IMR-90 (cell line): ENCODE measurements around the gene NLRC5. TPM values are rescaled to one million over a fixed set of nuclear protein-coding genes. Genes with fewer than 3 reads are reported as not detected.

Source experiments
- ATAC-seq: fragments of 200-7000 bp; cut with Tn5 transposase; 2 replicates; pipeline ENCODE4 v1.9.1; 2020; ENCODE audit warnings: low read depth, mild to moderate bottlenecking, moderate library complexity
- BruUV-seq: library from RNA; stranded (reverse); fragments of 400-500 nt; replicated peaks from 2 replicates; lab custom pipeline; 2021; lab: Mats Ljungman, UMichigan
- CTCF ChIA-PET: fragments of 300-600 bp; formaldehyde crosslinking; extraction: SDS; loops from one replicate; lab custom pipeline; 2021; ENCODE audit warnings: antibody characterized with exemption; lab: Yijun Ruan, JAX
- POLR2A ChIA-PET: fragments of 300-600 bp; sonication (Branson Sonifier 250); formaldehyde crosslinking; loops from one replicate; lab custom pipeline; 2022; ENCODE audit warnings: antibody characterized with exemption; ENCODE audit not compliant: unreplicated experiment; lab: Charles Lee
- DNase-seq: peaks from one replicate; pipeline ENCODE4 v3.0.0; 2013
- H2AFZ ChIP-seq: replicated peaks from 2 replicates; pipeline ENCODE3; 2013; ENCODE audit warnings: low read length, mild to moderate bottlenecking; ENCODE audit not compliant: poor library complexity
- H2AK5ac ChIP-seq: 2 replicates; pipeline ENCODE4 v1.6.1; 2013; ENCODE audit warnings: low read depth, low read length, inconsistent platforms
- H2AK9ac ChIP-seq: replicated peaks from 2 replicates; pipeline ENCODE3; 2013; ENCODE audit warnings: mild to moderate bottlenecking, low read depth, low read length, moderate library complexity; ENCODE audit not compliant: poor library complexity
- H2BK120ac ChIP-seq: 2 replicates; pipeline ENCODE4 v1.6.1; 2013; ENCODE audit warnings: low read depth, low read length, inconsistent platforms
- H2BK15ac ChIP-seq: 3 replicates; pipeline ENCODE4 v1.6.1; 2013; ENCODE audit warnings: low read depth, low read length, inconsistent platforms
- H2BK20ac ChIP-seq: 2 replicates; pipeline ENCODE4 v1.6.1; 2013; ENCODE audit warnings: low read depth, mild to moderate bottlenecking, inconsistent platforms, low read length, moderate library complexity
- H2BK5ac ChIP-seq: 2 replicates; pipeline ENCODE4 v1.6.1; 2013; ENCODE audit warnings: mild to moderate bottlenecking, low read depth, low read length, inconsistent platforms; ENCODE audit not compliant: poor library complexity, severe bottlenecking
- H3K14ac ChIP-seq: replicated peaks from 2 replicates; pipeline ENCODE4 v1.6.1; 2013; ENCODE audit warnings: low read depth, low read length, inconsistent platforms
- H3K18ac ChIP-seq: 2 replicates; pipeline ENCODE4 v1.6.1; 2013; ENCODE audit warnings: low read depth, low read length, control low read depth
- H3K23ac ChIP-seq: 2 replicates; pipeline ENCODE4 v1.6.1; 2013; ENCODE audit warnings: low read depth, low read length, inconsistent platforms
- H3K27ac ChIP-seq: 2 replicates; pipeline ENCODE4 v1.5.1; 2013; ENCODE audit warnings: mild to moderate bottlenecking, control low read depth, low read length; ENCODE audit not compliant: insufficient read depth
- H3K27me3 ChIP-seq: 2 replicates; pipeline ENCODE4 v1.6.1; 2013; ENCODE audit warnings: low read length; ENCODE audit not compliant: control insufficient read depth, insufficient read depth
- H3K36me3 ChIP-seq: 2 replicates; pipeline ENCODE4 v1.6.1; 2013; ENCODE audit warnings: low read length, mixed read lengths; ENCODE audit not compliant: control insufficient read depth, insufficient read depth
- H3K4ac ChIP-seq: 2 replicates; pipeline ENCODE4 v1.6.1; 2013; ENCODE audit warnings: low read depth, low read length, inconsistent platforms
- H3K4me1 ChIP-seq: 2 replicates; pipeline ENCODE4 v1.6.1; 2013; ENCODE audit warnings: low read length, mixed read lengths; ENCODE audit not compliant: control insufficient read depth, insufficient read depth
- H3K4me2 ChIP-seq: 2 replicates; pipeline ENCODE4 v1.6.1; 2013; ENCODE audit warnings: low read depth, mild to moderate bottlenecking, control low read depth, low read length, moderate library complexity
- H3K4me3 ChIP-seq: 2 replicates; pipeline ENCODE4 v1.5.1; 2013; ENCODE audit warnings: low read depth, mild to moderate bottlenecking, control low read depth, low read length, moderate library complexity; ENCODE audit not compliant: insufficient read depth
- H3K56ac ChIP-seq: 2 replicates; pipeline ENCODE4 v1.6.1; 2013; ENCODE audit warnings: low read length, inconsistent platforms; ENCODE audit not compliant: insufficient read depth; ENCODE audit errors: extremely low read depth
- H3K79me1 ChIP-seq, 2 experiments: 2 replicates each; pipeline ENCODE4 v1.6.1; 2013; ENCODE audit warnings: low read length in 2 of 2, inconsistent platforms in 1 of 2, low read depth in 1 of 2
- H3K9ac ChIP-seq: 2 replicates; pipeline ENCODE4 v1.6.1; 2013; ENCODE audit warnings: low read depth, low read length, control low read depth
- H3K9me1 ChIP-seq: 2 replicates; pipeline ENCODE4 v1.6.1; 2013; ENCODE audit warnings: low read length, inconsistent platforms; ENCODE audit not compliant: insufficient read depth
- H3K9me3 ChIP-seq: 2 replicates; pipeline ENCODE4 v1.6.1; 2013; ENCODE audit warnings: low read length; ENCODE audit not compliant: control insufficient read depth, insufficient read depth
- H4K20me1 ChIP-seq: 2 replicates; pipeline ENCODE4 v1.6.1; 2013; ENCODE audit warnings: low read length, inconsistent platforms; ENCODE audit not compliant: insufficient read depth
- H4K5ac ChIP-seq: 2 replicates; pipeline ENCODE4 v1.6.1; 2013; ENCODE audit warnings: mild to moderate bottlenecking, low read depth, low read length, control low read depth
- H4K8ac ChIP-seq, 2 experiments: 2 replicates each; pipeline ENCODE4 v1.6.1; 2013; ENCODE audit warnings: low read depth in 2 of 2, low read length in 2 of 2, control low read depth in 1 of 2, inconsistent platforms in 1 of 2
- H4K91ac ChIP-seq: 2 replicates; pipeline ENCODE4 v1.6.1; 2013; ENCODE audit warnings: low read depth, low read length, inconsistent platforms; ENCODE audit not compliant: insufficient read depth
- MAZ ChIP-seq: IDR thresholded peaks from 2 replicates; pipeline ENCODE4 v1.6.1; 2012; ENCODE audit warnings: low read depth, mild to moderate bottlenecking, low read length, improper control_type of control experiment, moderate library complexity, borderline replicate concordance
- POLR2A ChIP-seq: IDR thresholded peaks from 2 replicates; pipeline ENCODE4 v1.6.1; 2012; ENCODE audit warnings: mild to moderate bottlenecking, low read depth, low read length
- RAD21 ChIP-seq: IDR thresholded peaks from 2 replicates; pipeline ENCODE4 v1.6.1; 2012; ENCODE audit warnings: low read length, improper control_type of control experiment
- SMC3 ChIP-seq: fragments of 150-350 bp; IDR thresholded peaks from 2 replicates; pipeline ENCODE4 v1.6.1; 2016; ENCODE audit warnings: low read depth, mild to moderate bottlenecking, antibody characterized with exemption, low read length, moderate library complexity
- whole genome bisulfite sequencing, 2 experiments: methylation state at CpG; one replicate each; pipeline versions ENCODE4 v1.1.5 to v1.1.7; 2013; ENCODE audit warnings: missing lambda C conversion rate in 2 of 2; ENCODE audit not compliant: insufficient read length in 1 of 2; ENCODE audit errors: extremely low coverage in 2 of 2; 5-methylcytosine and 5-hydroxymethylcytosine counted together
- dilution Hi-C: fragments of 300-500 bp; cut with HindIII; formaldehyde crosslinking; loops from one replicate; pipeline ENCODE4 v1.14.3; 2018; ENCODE audit warnings: low sequenced_read_pairs; ENCODE audit not compliant: unreplicated experiment
- in situ Hi-C: fragments of 300-500 bp; cut with MboI; formaldehyde crosslinking; loops from 3 replicates; pipeline ENCODE4 v1.14.3; 2019; ENCODE audit warnings: low sequenced_read_pairs, inconsistent platforms, mixed read lengths
- intact Hi-C: fragments of 100-400 bp; cut with micrococcal nuclease; formaldehyde crosslinking; loops from 2 replicates; pipeline ENCODE4 v1.10.0; 2022
- polyA plus RNA-seq, 3 experiments: library from polyadenylated mRNA; depleted of rRNA; stranded (reverse); fragments of >200 nt; gene quantifications; 2 replicates each; pipeline ENCODE4 v1.2.3, GENCODE V29; 2012; ENCODE audit warnings: low replicate concordance in 1 of 3
- total RNA-seq: library from RNA; depleted of rRNA; stranded (reverse); fragments of >200 nt; gene quantifications from 2 replicates; pipeline ENCODE4 v1.2.3, GENCODE V29; 2012
- TF ChIP-seq, protein P1 (sequence below): fragments of 150-350 bp; IDR thresholded peaks from 2 replicates; pipeline ENCODE4 v1.6.1; 2016; ENCODE audit warnings: low read depth, mild to moderate bottlenecking, low read length, moderate library complexity, borderline replicate concordance

NLRC5 gene
- total and polyA plus RNA-seq, 2 of the 4 experiments (the other 2 are of a cell fraction), result 9.1 to 14.9 TPM

DNA sequence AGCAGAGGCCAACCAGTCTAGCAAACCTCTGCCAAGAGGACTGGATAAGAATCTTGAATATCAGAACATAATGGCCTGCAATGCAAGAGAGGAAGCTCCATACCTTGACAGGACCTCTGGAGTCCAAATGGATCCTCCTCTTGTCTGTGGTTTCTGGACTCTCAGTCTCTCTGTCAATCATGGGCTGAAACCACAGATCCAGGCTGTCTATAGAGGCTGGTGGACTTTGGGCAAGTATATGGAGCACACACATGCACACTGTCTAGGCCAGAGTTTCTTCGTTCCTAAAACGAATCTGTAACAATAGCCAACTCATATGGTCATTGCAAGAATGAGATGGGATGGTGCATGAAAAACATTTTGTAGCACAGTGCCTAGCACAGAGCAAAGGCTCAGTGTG, 37.7 kb downstream of the NLRC5 start:
- no peak overlapping the region for H3K14ac ChIP-seq
- H3K27ac ChIP-seq, result no peak overlapping the region
- peaks cover 4% of the 10 kb centered on the region; the same call in 1 of the 2 replicates for H4K20me1 ChIP-seq
- no peak overlapping the region for H3K4me2 ChIP-seq
- TF ChIP-seq MAZ (no peak), RAD21 (no peak), POLR2A (no peak), SMC3 (no peak)
- TF ChIP-seq, protein P1, sequence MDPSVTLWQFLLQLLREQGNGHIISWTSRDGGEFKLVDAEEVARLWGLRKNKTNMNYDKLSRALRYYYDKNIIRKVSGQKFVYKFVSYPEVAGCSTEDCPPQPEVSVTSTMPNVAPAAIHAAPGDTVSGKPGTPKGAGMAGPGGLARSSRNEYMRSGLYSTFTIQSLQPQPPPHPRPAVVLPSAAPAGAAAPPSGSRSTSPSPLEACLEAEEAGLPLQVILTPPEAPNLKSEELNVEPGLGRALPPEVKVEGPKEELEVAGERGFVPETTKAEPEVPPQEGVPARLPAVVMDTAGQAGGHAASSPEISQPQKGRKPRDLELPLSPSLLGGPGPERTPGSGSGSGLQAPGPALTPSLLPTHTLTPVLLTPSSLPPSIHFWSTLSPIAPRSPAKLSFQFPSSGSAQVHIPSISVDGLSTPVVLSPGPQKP, result no peak
- no peak overlapping the region for H4K5ac ChIP-seq
- no peak overlapping the region for H3K23ac ChIP-seq
- H4K91ac ChIP-seq, result no peak overlapping the region
- no peak overlapping the region for H2AK5ac ChIP-seq
- 0 out of 2 replicates have a peak, but pooled peaks cover 2% of the 10 kb centered on the region for H3K4me1 ChIP-seq
- H3K9me3 ChIP-seq, result no peaks in the 10 kb centered on the region
- H2BK5ac ChIP-seq, result no peak overlapping the region
- peaks cover 21% of the 10 kb centered on the region for H3K9me1 ChIP-seq
- H3K79me1 ChIP-seq, result no peaks in the 10 kb centered on the region
- H2BK120ac ChIP-seq, result no peak overlapping the region
- H2BK20ac ChIP-seq, result no peak overlapping the region
- DNase-seq, result no peak
- dilution Hi-C loops, result no loop called here
- CTCF ChIA-PET, result no interaction called here
- H3K4me3 ChIP-seq, result no peak overlapping the region
- in situ Hi-C loops, result no loop called here
- no peak overlapping the region for H2AK9ac ChIP-seq
- no peak overlapping the region for H2BK15ac ChIP-seq
- no CpG with 5 or more reads among the region's 2 CpGs for WGBS, 2 experiments
- no peak overlapping the region for H3K4ac ChIP-seq
- BruUV-seq, result no TSS peak
- no peak for ATAC-seq
- no peak overlapping the region for H3K9ac ChIP-seq
- intact Hi-C loops, result no loop called here
- H4K8ac ChIP-seq, result no peak overlapping the region
- H3K18ac ChIP-seq, result no peak overlapping the region
- no peak overlapping the region for H3K56ac ChIP-seq
- peaks cover 12% of the 10 kb centered on the region; the same call in 1 of the 2 replicates for H3K36me3 ChIP-seq
- H2AFZ ChIP-seq, result no peak overlapping the region
- POLR2A ChIA-PET, result no interaction called here
- no peaks in the 10 kb centered on the region for H3K27me3 ChIP-seq
